COLO829 (cell line): Measurements from ENCODE around the gene DCHS1.

ENCODE experiments used
- DNase-seq: peaks from one replicate; pipeline ENCODE4 v3.0.0; 2012; ENCODE audit warnings: low spot score

The DCHS1 gene

DNA sequence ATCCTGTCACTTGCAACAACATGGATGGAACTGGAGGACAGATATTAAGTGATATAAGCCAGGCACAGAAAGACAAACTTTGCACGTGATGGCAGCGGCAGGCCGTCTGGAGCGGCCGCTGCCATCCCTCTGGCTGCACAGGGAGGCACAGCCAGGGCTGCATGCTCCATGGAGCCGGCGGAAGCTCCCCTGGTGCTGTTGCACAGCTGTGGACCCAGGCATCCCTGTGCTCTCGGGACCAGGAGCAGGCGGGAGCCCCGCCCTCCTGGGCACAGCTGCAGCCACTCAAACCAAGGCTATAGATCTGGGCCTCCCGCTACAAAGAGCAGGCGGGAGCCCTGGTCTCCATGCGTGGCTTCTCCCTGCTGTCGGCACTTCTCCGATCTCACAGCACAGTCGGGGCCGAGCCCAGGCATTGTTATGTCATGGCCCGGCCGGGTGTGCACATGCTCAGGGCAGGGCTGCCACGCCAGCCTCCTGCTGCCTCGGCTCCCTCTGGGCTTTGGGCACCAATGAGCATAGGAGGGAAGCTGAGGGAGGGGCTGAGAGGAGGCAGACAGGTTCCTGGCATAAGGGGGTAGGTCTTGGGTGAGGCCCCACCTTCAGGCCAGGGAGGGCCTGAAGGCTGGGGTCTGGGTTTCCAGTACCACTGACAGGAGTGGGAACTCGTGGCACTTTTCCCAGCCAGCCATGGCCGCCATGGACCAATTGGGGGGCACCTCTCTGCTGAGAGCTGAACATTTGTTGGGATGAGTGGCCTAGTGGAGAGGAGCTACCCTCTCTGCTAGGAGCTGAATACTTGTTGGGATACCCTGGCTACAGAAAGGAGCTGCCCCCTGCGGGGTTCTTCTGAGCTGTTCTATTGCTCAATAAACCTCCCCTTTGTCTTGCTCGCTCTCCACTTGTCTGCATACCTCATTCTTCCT, 68.9 kb downstream of the DCHS1 start:
- DNase-seq: no peak

DNA sequence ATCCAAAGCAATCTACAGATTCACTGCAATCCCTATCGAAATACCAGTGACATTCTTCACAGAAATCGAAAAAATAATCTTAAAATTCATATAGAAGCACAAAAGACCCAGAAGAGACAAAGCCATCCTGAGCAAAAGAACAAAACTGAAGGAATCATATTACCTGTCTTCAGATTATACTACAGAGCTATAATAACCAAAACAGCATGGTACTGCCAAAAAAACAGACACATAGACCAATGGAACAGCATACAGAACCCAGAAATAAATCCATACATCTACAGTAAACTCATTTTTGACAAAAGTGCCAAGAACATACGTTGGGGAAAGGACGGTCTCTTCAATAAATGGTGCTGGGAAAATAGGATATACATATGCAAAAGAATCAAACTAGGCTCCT, 71.1 kb downstream of the DCHS1 start:
- DNase-seq: no peak

GRCh38 chr11:6583584-6583983, 72.0 kb downstream of the DCHS1 start:
- DNase-seq: no peak

GRCh38 chr11:6579681-6580080, 75.9 kb downstream of the DCHS1 start:
- no peak for DNase-seq

- no peak for DNase-seq
Measured at GRCh38 chr11:6578134-6578533, 77.5 kb downstream of the DCHS1 start.

GRCh38 chr11:6576471-6577373, 78.9 kb downstream of the DCHS1 start:
- peak; percentile 75 for DNase-seq

GRCh38 chr11:6574816-6575715, 80.5 kb downstream of the DCHS1 start:
- peak; percentile 26 for DNase-seq

- peak; percentile 33 for DNase-seq
Measured at GRCh38 chr11:6572215-6572614, 83.4 kb downstream of the DCHS1 start.

DNA sequence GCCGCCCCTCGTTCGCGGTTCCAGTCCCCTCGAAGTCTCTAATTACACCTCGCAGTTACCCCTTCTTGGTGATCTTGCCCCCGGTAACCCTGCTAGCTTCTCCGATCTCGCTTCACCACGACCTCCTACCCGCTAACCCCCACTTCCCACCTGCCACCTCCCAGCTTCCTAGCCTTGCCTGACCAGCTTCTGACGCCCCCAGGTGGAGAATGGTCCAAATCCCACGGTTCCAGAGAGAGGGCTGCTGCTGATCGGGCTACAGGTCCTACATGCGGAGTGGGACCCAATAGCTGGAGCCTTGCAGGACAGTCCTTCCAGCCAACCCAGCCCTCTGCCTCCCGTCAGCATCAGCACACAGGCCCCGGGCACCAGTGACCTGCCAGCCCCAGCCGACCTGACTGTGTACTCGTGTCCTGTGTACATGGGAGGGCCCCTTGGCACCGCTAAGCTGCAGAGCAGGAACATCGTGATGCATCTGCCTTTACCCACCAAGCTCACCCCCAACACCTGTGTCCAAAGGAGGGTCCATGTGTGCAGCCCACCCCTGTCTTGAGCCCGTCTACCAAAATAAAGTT, 84.1 kb downstream of the DCHS1 start:
- DNase-seq: no peak
